ENCODE measurements around the gene PEF1. TPM values are rescaled to one million over a fixed set of nuclear protein-coding genes. Genes with fewer than 3 reads are reported as not detected.

PEF1 gene
- total RNA-seq, 5 donors from 2014 or later (not counting 1 experiment from before 2014, with no cell fraction given): 38.7 to 49.8 (median 42.4) TPM

DNA sequence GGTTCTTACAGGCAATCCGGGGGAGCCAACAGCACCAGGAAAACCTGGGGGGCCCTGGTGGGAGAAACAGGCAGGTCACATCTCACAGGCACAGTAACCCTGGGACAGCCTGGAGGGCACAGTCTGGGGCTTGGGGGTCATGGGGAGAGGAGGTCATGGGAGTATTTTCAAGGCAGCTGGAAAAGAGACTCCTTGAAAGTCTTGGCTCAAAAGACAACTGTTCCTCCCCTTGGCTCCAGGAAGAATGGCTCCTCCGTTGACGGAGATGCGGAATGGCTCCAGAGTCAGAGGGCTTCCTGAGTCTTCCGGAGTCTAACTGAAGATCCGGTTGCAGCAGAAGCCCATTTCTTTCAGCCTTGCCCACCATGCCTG lies 25.9 kb upstream of the PEF1 start:
- peak in 1 of 4 experiments; percentile 14 for ATAC-seq (replicated peaks in 1 of 4)
- H3K9me3 ChIP-seq: no peaks in the 10 kb centered on the region
- H3K4me3 ChIP-seq (ENCODE audit: control insufficient read depth in 1 of 2, extremely low read depth in 1 of 2, low read length in 1 of 2): peak overlapping the region in 1 of 2 donors; percentile 12
- no peaks in the 10 kb centered on the region for H3K36me3 ChIP-seq (ENCODE audit: control insufficient read depth in 2 of 2, extremely low read depth in 1 of 2, insufficient read depth in 1 of 2, low read length in 1 of 2)
- Mint-ChIP-seq H3K27ac (no peak overlapping the region), H3K9me3 (no peaks in the 10 kb centered on the region), H3K27me3 (peaks cover 9 to 33% of the 10 kb centered on the region in 2 donors), H3K36me3 (no peaks in the 10 kb centered on the region), H3K4me3 (peak overlapping the region in 2 of 3 donors; percentile 63 to 79), H3K4me1 (peaks cover 12 to 13% (median 13%) of the 10 kb centered on the region in 3 donors)
- peaks cover 0 to 57% of the 10 kb centered on the region in 2 experiments for H3K27me3 ChIP-seq (replicated peaks in 1 of 2; ENCODE audit: control insufficient read depth in 2 of 2, extremely low read depth in 1 of 2, insufficient read depth in 2 of 2, low read length in 1 of 2)
- no peak overlapping the region for H3K27ac ChIP-seq (ENCODE audit: low read length)
- WGBS (ENCODE audit: insufficient coverage): 84% methylated on average over 6 of the region's 6 CpGs
- CTCF ChIA-PET: interaction anchor here in 1 of 2 donors (1.0 to 1.1 kb wide), 2 partner anchors 35 to 118 kb away, joined by 3 read pairs; no protein-coding TSS in a partner anchor
- peaks cover 0 to 12% of the 10 kb centered on the region in 2 experiments for H3K4me1 ChIP-seq (ENCODE audit: control insufficient read depth in 1 of 2, extremely low read depth in 1 of 2, insufficient read depth in 2 of 2, low read length in 2 of 2)
- DNase-seq: no peak
- POLR2A ChIA-PET: no interaction called here

DNA sequence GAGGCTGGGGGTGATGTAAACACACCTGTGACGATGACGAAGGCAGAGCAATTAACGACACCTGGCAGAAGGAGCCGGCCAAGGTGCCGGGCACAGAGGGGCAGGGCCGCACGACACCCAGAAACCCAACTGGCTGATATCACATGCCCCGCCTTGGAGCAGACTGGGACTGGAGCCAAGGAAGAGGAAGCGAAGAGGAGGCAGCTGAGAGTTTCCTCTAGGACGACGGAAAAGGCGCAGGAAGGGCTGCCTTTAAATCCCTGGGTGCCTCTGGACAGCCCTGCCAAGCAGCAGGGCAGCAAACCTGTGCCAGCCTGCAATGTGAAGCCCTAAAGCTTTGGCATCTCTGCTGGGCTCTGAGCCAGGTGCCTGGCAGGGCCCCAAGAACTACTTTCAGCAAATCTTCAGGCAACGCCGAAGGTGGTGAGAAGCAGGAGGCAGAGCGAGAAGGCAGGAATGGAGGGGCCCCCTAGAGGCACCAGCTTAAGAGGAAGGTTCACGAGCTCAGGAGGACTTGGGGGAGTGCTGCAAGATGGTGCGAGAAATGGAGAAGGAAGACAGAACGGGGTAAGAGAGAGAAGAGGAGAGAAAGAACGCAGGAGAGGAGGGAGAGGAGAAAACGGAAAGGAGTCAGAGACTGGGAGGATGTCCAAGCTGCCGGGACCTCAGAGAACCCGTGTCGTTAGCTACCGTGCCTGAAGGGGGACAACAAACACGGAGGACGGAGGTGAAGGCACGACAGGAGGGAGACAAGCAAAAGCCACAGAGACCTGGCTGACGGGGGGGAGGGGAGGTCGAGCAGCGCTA lies 25.3 kb upstream of the PEF1 start:
- H3K27ac Mint-ChIP-seq: no peak overlapping the region
- H3K4me1 Mint-ChIP-seq: peaks cover 12 to 13% (median 13%) of the 10 kb centered on the region in 3 donors
- Histone ChIP-seq H3K27me3 (replicated peaks in 1 of 2; ENCODE audit: control insufficient read depth in 2 of 2, extremely low read depth in 1 of 2, insufficient read depth in 2 of 2, low read length in 1 of 2) (peaks cover 0 to 56% of the 10 kb centered on the region in 2 experiments), H3K4me3 (ENCODE audit: control insufficient read depth in 1 of 2, extremely low read depth in 1 of 2, low read length in 1 of 2) (peak overlapping the region in 1 of 2 donors; percentile 12), H3K27ac (ENCODE audit: low read length) (no peak overlapping the region), H3K36me3 (ENCODE audit: control insufficient read depth in 2 of 2, extremely low read depth in 1 of 2, insufficient read depth in 1 of 2, low read length in 1 of 2) (no peaks in the 10 kb centered on the region), H3K4me1 (ENCODE audit: control insufficient read depth in 1 of 2, extremely low read depth in 1 of 2, insufficient read depth in 2 of 2, low read length in 2 of 2) (peaks cover 0 to 12% of the 10 kb centered on the region in 2 experiments), H3K9me3 (no peaks in the 10 kb centered on the region)
- CTCF ChIA-PET: interaction anchor here in 1 of 2 donors (1.0 to 1.1 kb wide), 2 partner anchors 35 to 119 kb away, joined by 3 read pairs; no protein-coding TSS in a partner anchor
- ATAC-seq (replicated peaks in 1 of 4) (peak; percentile 53 to 95 (median 66)), DNase-seq (peak in 33 of 35 experiments; percentile 5 to 59 (median 31))
- POLR2A ChIA-PET: no interaction called here
- peak overlapping the region; percentile 61 to 79 (median 63) for H3K4me3 Mint-ChIP-seq
- no peaks in the 10 kb centered on the region for H3K9me3 Mint-ChIP-seq
- peaks cover 9 to 30% of the 10 kb centered on the region in 2 donors for H3K27me3 Mint-ChIP-seq
- no peaks in the 10 kb centered on the region for H3K36me3 Mint-ChIP-seq
- WGBS (ENCODE audit: insufficient coverage): 20% methylated on average over 28 of the region's 30 CpGs

DNA sequence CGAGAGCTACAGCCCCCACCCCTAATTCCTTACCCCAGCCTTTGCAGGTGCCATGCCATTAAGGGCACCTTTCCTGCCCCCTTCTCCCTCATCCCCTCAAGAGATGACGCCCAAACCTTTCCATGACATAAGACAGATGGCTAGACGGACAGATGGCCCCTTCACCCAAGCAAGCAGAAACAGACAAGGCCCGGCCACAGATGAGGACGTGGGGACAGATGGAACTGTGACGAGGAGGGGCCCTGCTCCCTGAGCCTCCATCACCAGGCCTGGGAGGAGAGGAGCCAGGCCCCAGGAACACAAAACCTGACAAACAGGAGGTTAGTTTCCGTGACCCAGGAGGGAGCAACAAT lies 24.7 kb upstream of the PEF1 start:
- no peaks in the 10 kb centered on the region for H3K9me3 Mint-ChIP-seq
- Histone ChIP-seq H3K27ac (ENCODE audit: low read length) (no peak overlapping the region), H3K27me3 (replicated peaks in 1 of 2; ENCODE audit: control insufficient read depth in 2 of 2, extremely low read depth in 1 of 2, insufficient read depth in 2 of 2, low read length in 1 of 2) (peaks cover 0 to 56% of the 10 kb centered on the region in 2 experiments), H3K4me1 (ENCODE audit: control insufficient read depth in 1 of 2, extremely low read depth in 1 of 2, insufficient read depth in 2 of 2, low read length in 2 of 2) (peaks cover 0 to 12% of the 10 kb centered on the region in 2 experiments), H3K4me3 (ENCODE audit: control insufficient read depth in 1 of 2, extremely low read depth in 1 of 2, low read length in 1 of 2) (no peak overlapping the region), H3K9me3 (no peaks in the 10 kb centered on the region), H3K36me3 (ENCODE audit: control insufficient read depth in 2 of 2, extremely low read depth in 1 of 2, insufficient read depth in 1 of 2, low read length in 1 of 2) (no peaks in the 10 kb centered on the region)
- 76% methylated on average over 7 of the region's 7 CpGs for WGBS (ENCODE audit: insufficient coverage)
- POLR2A ChIA-PET: no interaction called here
- no peak for DNase-seq
- CTCF ChIA-PET: interaction anchor here in 1 of 2 donors (0.6 to 1.1 kb wide), 2 partner anchors 56 to 119 kb away, joined by 3 read pairs; no protein-coding TSS in a partner anchor
- H3K36me3 Mint-ChIP-seq: no peaks in the 10 kb centered on the region
- no peak for ATAC-seq (replicated peaks in 1 of 4)
- peaks cover 9 to 30% of the 10 kb centered on the region in 2 donors for H3K27me3 Mint-ChIP-seq
- peak overlapping the region in 1 of 2 donors; percentile 8 for H3K27ac Mint-ChIP-seq
- peaks cover 12 to 13% (median 13%) of the 10 kb centered on the region in 3 donors for H3K4me1 Mint-ChIP-seq
- H3K4me3 Mint-ChIP-seq: peak overlapping the region in 1 of 3 donors; percentile 79

GRCh38 chr1:31668303-31668883 lies 23.7 kb upstream of the PEF1 start:
- H3K4me3 ChIP-seq (ENCODE audit: control insufficient read depth in 1 of 2, extremely low read depth in 1 of 2, low read length in 1 of 2): no peak overlapping the region
- ChIA-PET CTCF (no interaction called here), POLR2A (no interaction called here)
- Mint-ChIP-seq H3K9me3 (no peaks in the 10 kb centered on the region), H3K4me3 (no peak overlapping the region), H3K27ac (no peak overlapping the region), H3K27me3 (peaks cover 9 to 31% of the 10 kb centered on the region in 2 donors), H3K4me1 (peaks cover 12 to 13% (median 13%) of the 10 kb centered on the region in 3 donors), H3K36me3 (no peaks in the 10 kb centered on the region)
- peaks cover 0 to 61% of the 10 kb centered on the region in 2 experiments for H3K27me3 ChIP-seq (replicated peaks in 1 of 2; ENCODE audit: control insufficient read depth in 2 of 2, extremely low read depth in 1 of 2, insufficient read depth in 2 of 2, low read length in 1 of 2)
- DNase-seq: no peak
- H3K9me3 ChIP-seq: no peaks in the 10 kb centered on the region
- 86% methylated on average over 8 of the region's 11 CpGs for WGBS (ENCODE audit: insufficient coverage)
- no peaks in the 10 kb centered on the region for H3K36me3 ChIP-seq (ENCODE audit: control insufficient read depth in 2 of 2, extremely low read depth in 1 of 2, insufficient read depth in 1 of 2, low read length in 1 of 2)
- no peak for ATAC-seq (replicated peaks in 1 of 4)
- H3K27ac ChIP-seq (ENCODE audit: low read length): no peak overlapping the region
- peaks cover 0 to 12% of the 10 kb centered on the region in 2 experiments for H3K4me1 ChIP-seq (ENCODE audit: control insufficient read depth in 1 of 2, extremely low read depth in 1 of 2, insufficient read depth in 2 of 2, low read length in 2 of 2)

DNA sequence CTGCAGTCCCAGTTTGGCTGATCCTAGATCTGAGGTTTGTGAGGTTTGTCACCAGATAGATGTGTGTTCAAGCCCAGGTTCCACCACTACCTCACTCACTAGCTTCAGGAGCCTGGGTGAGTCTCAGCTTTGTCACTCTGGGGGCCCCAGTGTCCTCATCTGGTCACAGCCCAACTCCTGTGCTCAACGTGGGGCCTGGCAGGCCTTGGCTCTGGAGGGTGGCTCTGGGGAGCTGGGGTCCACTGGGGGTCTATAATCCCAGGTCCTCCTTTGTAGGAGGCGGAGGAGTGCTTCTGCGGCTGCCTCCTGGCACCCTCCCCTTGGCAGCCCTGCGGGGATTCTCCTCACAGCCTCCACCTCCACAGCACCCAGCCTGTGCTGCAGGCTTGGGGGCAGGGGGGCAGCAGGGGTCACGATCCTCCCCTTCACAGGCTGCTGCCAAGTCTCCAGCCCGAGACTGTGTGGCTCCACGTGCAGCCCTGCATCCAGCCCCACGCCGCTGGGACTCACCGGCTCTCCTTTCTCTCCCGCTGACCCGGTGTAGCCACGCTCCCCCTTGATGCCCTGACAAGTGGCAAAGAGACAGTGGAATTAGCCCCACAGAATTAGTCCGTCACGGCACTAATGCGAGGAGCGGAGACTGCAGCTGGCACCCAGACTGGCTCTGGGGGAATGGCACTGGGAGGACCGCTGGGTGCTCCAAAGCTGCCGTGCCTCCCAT lies 22.5 kb upstream of the PEF1 start:
- Mint-ChIP-seq H3K4me1 (peaks cover 12 to 13% (median 13%) of the 10 kb centered on the region in 3 donors), H3K9me3 (no peaks in the 10 kb centered on the region), H3K27ac (no peak overlapping the region), H3K27me3 (peaks cover 9 to 36% of the 10 kb centered on the region in 2 donors), H3K36me3 (no peaks in the 10 kb centered on the region), H3K4me3 (no peak overlapping the region)
- peaks cover 0 to 12% of the 10 kb centered on the region in 2 experiments for H3K4me1 ChIP-seq (ENCODE audit: control insufficient read depth in 1 of 2, extremely low read depth in 1 of 2, insufficient read depth in 2 of 2, low read length in 2 of 2)
- H3K27ac ChIP-seq (ENCODE audit: low read length): no peak overlapping the region
- ChIA-PET CTCF (no interaction called here), POLR2A (no interaction called here)
- no peak for DNase-seq
- no peak overlapping the region for H3K4me3 ChIP-seq (ENCODE audit: control insufficient read depth in 1 of 2, extremely low read depth in 1 of 2, low read length in 1 of 2)
- no peaks in the 10 kb centered on the region for H3K9me3 ChIP-seq
- 80% methylated on average over 15 of the region's 19 CpGs for WGBS (ENCODE audit: insufficient coverage)
- H3K27me3 ChIP-seq (replicated peaks in 1 of 2; ENCODE audit: control insufficient read depth in 2 of 2, extremely low read depth in 1 of 2, insufficient read depth in 2 of 2, low read length in 1 of 2): peaks cover 0 to 64% of the 10 kb centered on the region in 2 experiments
- H3K36me3 ChIP-seq (ENCODE audit: control insufficient read depth in 2 of 2, extremely low read depth in 1 of 2, insufficient read depth in 1 of 2, low read length in 1 of 2): no peaks in the 10 kb centered on the region
- ATAC-seq (replicated peaks in 1 of 4): no peak

All from T-cell (primary cell).